ENCODE data around the gene SBNO1.

GRCh38 chr12:123364532-123365024 is at the start of gene SBNO1:
- TF ChIP-seq GATA2 (IDR thresholded peaks at IDR 0.05; ENCODE audit: low read depth, low read length) (no peak), GATA3 (IDR thresholded peaks at IDR 0.05; ENCODE audit: low read depth, low read length) (no peak)

Measured in SH-SY5Y (cell line).